HG02885 (cell line): ENCODE measurements around the gene GAMT.
"Not testable (repeated sequence)": the region's sequence is repeated elsewhere in the genome, so short reads cannot be mapped to it uniquely, and the experiment has no call there.

Experiments used
- ATAC-seq: cut with Tn5 transposase; IDR thresholded peaks from one replicate; pipeline ENCODE4 v1.9.1; 2021; ENCODE audit warnings: mild to moderate bottlenecking; ENCODE audit not compliant: unreplicated experiment, poor library complexity

The GAMT gene

DNA sequence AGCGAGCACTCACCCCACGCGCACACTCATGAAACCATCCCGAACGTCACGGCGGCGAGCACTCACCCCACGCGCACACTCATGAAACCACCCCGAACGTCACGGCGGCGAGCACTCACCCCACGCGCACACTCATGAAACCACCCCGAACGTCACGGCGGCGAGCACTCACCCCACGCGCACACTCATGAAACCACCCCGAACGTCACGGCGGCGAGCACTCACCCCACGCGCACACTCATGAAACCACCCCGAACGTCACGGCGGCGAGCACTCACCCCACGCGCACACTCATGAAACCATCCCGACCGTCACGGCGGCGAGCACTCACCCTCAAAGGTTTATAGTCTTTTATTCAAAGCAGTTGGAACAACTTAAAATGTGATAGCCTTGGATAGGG is 18.7 kb upstream of the GAMT start:
- not testable (repeated sequence) for ATAC-seq

DNA sequence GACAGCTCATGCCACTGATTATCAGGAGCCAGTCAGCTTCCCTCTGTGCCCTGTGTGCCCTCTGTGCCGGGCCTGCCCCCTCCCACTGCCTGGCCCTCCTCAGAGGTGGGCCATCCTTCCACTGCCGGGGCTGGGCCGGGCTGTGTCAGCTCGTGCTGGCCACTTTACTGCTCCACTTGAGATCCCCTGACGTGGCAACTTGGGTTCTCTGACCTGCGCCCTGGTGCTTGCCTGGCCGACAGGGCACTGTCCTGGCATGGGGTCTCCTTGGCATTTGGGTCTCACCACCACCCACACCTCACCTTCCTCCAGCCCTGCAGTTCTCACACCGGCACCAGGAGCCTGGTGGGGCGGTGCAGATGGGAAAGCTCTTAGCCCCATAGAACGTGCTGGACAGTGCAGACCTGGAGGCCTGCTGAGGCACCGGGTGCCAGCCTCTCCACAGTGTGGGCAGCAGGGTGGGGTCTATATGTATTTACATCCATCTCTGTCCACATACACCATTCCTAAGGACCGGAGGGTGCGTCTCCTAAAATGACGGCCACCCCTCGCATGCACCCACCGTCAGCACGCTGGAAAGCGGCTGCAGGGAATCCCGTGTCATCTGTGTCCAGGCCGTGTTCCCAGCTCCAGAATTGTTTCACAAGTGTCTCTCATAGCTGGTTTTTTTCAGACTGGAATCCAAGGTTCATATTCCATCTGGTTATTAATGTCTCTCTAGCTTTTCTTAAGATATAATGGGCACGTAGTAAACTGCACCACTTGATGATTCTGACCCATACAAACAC is 17.8 kb upstream of the GAMT start:
- no peak for ATAC-seq

DNA sequence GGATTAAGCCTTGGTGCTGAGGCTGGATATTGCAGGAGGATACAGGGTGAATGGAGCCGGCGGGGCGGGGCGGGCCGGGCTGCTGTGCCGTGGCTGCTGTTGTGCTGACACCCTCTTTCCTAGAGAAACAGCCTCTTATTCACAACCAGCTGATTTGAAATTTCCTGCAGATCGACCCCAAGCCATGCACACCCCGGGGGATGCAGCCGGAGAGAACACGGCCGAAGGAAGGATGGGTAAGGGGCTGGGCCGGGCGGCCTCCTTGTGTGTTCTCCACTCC is 17.1 kb upstream of the GAMT start:
- no peak for ATAC-seq

DNA sequence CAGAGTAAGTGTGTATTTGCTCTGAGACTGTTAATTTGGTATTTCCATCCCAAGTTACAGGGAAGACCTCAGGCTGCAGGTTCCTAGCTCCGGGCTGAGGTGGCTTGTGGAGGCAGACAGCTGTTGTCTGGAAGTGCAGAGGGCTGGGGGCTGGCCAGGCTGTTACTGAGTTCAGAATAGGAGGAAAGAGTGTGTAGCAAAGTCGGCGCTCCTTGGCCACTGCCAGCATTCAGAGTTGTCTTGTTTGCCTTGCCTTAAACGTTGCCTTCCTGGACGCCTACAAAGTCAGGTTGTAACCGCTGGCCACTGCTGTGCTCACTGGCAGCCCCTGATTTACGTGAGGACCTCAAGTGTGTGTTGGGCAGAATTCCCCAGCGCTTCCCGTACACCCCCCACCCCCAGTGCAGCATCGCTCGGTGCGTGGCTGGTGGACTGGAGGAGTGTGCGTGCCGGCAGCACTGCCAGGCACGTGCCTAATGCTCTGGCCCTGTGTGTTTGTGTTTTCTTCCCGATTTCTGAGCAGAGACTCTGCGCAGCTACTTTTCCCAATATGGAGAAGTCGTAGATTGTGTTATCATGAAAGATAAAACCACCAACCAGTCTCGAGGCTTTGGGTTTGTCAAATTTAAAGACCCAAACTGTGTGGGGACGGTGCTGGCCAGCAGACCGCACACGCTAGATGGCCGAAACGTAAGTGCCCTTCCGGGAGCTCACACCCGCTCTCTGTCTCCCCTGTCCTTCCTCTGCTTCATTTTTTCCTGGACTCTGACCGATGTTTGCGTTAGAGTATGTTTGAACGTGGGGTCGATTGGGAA is 16.5 kb upstream of the GAMT start:
- no peak for ATAC-seq

DNA sequence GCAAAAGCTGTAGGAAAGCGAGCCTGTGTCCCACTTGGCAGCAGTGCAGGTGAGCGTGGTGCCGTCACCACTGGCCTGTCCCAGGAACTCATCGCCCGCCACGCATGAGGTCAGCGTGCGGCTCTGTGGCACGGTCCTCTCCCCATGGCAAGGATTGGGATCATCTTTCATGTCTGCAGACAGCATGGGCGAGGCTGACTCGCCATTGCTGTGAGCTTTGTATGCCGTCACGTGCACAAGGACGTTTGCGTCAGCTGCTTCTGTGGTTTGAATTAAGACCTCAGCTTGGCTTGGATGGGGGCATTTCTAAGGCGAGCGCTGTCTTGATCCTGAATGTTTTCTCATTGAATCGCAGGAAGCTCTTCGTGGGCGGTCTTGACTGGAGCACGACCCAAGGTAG is 15.8 kb upstream of the GAMT start:
- no peak for ATAC-seq

DNA sequence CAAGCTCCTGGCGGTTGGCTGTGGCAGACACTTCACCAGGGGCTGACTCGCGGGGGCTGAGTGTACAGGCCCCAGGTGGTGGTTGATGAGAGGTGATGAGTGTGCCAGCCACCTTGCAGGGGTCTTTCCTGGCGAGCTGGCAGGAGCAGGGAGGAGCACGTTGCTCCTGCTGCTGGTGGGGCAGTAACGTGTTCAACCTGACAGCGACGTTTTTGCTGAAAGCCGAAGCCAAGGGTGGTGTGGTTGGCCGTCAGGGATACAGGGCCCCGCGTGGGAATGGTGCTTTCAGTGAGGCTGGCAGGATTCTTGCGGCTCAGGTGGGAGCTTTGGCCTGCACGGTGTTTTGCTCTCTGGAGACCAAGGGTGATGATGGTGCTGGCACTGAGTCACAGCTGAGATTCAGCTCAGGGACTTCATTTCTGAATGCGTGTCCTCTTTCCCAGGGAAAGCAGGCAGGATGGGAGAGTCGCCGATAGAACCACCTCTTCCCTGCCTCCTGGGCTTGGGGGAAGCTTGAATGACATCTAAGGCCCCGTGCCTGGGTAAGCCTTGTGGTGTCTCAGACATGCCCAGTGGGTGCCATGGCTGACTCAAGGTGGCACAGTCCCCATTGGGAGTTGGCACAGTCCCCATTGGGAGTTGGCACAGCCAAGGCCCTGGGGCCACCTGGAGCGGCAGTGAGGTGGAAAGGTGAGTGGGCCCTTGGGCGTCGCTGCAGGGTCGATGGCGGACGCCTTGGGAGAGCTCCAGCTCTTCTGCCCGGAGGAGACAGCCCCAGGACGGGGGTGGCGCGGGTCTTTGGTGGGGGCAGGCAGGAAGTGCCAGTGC is 14.9 kb upstream of the GAMT start:
- ATAC-seq: no peak

DNA sequence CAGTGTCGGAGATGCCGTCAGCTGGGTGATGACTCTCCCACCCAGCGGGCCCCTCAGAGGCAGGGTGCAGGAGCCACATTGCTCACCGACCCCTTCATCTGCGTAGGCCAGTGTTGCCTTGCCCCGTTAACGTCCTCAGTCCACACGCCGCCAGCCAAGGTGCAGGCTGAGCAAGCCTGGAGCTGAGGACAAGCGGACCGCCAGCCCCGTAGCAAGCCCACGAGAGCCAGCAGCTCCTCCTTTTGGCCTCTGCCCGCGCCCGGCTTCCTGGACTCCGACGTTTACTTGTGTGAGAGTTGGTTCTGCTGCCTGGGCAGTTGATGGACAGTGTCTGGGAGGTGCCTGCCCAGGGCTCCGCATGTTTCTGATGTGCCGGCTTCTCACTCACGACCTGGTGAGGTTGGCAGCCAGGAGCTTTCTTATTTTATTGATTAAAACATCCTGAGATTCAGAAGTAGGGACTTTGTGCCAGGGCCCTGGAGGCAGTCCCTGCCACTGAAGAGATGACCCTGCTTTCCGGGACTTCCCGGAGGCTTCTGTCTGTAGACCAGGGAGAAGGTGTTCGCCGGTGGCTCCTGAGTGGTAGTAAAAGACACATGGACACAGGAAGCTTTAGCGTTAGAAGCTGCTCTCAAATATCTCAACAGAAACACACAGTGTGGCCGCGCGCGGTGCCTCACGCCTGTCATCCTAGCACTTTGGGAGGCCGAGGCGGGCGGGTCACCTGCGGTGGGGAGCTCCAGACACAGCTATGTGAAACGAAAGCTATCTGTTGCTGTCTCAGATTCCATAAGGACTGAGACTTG is 11.9 kb upstream of the GAMT start:
- no peak for ATAC-seq

DNA sequence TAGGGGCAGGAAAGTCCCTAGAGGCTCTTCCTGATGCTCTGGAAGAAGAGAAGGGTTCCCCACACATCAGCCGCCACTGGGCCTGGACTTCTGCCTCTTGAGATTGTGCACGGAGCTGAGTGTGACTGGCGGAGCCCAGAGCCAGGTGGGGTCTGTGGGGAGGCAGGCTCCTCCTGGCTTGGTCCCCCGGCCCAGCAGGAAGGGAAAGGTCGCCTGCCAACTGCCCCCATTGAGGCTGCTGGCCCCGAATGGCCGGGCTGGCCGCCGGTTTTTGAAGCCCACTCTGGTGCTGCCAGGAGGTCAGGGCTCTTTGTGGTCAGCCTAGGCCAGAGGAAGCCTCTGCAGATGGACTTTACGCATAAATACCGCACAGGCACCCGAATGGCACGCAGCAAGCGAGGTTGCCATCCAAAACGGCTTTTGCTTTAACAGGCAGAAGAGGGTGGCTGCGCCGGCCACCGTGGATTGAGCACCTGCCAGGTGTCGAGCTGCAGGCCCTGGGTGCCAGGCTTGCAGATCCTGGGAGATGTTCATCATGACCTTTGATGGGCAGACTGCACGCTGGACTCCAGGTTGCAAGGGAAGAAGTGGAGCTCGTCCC is 11.1 kb upstream of the GAMT start:
- no peak for ATAC-seq

DNA sequence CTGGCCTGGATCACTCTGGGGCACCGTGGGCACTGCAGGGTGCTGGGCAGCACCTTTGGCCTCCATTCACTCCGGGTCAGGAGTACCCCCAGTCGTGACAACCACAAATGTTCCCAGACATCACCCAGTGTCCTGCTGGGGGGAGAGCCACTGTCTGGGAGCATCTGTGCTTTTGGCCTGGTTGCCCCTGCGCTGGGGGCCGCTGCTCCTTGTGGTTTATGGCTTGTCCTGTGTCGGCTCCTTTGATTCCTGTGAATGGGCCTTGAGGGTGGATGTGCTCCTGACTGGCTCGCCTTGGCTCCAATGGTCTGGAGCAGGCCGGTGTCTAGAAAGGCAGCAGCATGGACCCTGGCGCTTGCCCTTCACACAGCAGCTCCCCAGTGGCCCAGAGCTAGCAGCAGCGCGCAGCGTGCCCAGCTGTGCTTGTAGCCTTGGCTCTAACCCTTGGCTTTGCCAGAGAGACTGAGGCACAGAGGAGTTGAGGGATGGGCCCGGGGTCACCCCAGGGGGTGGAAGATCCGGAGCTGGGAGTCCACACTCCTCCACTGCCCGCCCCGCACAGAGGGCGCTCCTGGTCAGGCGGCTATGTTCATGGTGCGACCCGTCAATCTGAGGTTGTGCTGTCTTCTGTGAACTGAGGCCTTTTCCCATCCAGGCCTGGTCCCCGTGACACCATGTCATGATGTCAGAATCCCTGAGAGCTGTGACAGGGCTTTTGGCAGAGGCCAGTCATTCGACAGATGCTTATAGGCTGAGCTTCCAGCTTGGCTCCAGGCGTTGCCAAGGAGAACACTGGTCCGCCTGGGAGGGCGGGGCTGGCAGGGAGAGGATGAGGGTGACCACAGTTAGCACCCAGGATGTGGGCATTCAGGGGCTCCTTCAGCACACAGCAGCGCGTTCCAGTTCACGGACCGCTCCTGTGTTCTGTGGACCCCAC is 10.2 kb upstream of the GAMT start:
- no peak for ATAC-seq

DNA sequence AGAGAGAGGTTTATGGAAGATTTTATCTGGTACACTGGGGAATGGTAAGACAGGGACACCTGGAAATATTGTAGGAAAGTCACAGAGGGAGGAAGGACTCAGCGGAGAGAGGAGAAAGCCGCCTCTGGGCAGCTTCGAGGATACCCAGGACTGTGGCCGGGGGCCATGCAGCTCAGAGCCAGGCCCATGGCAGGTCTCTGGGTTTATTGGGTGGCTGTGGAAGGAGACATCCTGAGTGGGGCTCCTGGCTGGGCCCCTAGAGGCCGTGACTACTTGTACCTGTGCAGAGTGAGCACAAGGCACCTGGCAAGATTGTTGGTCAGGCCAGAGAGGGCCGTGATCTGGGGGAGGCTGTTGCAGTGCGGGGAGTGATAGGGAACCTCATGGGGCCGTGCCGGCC is 9.4 kb upstream of the GAMT start:
- ATAC-seq: no peak

DNA sequence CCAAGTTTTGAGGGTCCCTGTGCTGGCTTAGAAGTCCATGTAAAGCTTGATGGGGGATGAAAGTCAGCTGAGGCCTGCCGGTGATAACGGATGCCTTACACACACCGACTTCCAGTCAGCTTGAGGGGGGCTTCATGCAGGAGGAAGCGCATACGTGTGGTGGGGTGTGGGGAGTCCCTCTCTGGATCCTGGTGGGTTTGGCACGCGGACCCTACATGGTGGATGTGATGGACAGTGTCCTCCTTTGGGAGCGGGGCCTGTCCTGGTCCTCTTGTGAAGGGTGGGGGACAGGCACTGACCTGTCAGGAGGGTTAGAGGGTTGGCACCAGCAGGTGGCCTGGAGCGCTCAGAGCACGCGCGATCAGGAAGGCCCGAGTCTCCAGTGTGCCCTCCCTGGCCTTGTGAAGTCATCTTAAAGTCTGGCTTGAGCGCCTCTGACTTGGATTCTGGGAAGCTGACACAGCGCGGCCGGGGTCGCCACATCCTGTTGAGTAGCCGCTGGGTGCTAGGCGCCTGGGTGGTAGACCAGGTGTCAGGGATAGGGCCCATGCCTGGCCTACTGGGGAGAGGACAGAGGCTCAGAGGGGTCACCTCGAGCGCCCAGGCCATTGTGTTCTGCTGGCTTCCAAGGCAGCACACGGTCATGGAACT is 8.9 kb upstream of the GAMT start:
- ATAC-seq: no peak

DNA sequence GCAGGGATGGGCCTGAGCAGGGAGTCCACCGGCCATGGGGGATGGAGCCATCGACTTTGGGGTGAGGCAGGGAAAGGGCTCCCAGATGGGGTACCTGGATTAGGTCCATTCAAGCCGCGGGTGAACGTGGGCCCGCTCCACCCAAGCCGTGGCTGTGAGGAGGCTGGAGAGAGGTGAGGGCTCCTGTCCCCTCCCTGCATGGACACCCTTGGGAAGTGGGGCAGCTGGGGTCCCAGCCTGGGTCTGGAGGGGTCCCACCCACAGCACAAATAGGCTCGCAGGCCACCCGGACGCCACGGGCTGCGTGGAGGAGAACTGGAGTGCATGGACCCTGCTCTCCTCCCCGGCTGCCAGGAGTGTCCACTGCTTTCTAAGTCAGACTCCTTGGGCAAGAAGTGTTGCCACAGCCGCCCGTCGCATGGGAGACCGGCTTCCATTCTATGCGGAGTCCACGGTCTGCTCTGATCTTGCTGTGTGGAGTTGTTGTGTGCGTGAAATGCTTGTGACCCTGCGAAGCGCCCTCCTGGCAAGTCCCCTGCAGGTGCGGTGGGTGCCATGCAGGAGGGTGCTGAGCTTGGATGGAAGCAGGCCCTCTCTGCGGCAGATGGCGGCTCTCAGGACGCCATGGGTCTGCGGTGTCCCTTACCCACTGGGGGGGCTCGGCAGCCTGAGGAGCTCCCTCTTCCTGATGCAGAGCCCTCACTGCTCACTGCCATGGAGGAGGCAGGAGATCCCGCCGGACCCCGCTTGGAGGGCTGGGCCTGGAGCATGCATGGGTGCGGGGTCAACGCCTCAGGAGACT is 8.1 kb upstream of the GAMT start:
- ATAC-seq: no peak

DNA sequence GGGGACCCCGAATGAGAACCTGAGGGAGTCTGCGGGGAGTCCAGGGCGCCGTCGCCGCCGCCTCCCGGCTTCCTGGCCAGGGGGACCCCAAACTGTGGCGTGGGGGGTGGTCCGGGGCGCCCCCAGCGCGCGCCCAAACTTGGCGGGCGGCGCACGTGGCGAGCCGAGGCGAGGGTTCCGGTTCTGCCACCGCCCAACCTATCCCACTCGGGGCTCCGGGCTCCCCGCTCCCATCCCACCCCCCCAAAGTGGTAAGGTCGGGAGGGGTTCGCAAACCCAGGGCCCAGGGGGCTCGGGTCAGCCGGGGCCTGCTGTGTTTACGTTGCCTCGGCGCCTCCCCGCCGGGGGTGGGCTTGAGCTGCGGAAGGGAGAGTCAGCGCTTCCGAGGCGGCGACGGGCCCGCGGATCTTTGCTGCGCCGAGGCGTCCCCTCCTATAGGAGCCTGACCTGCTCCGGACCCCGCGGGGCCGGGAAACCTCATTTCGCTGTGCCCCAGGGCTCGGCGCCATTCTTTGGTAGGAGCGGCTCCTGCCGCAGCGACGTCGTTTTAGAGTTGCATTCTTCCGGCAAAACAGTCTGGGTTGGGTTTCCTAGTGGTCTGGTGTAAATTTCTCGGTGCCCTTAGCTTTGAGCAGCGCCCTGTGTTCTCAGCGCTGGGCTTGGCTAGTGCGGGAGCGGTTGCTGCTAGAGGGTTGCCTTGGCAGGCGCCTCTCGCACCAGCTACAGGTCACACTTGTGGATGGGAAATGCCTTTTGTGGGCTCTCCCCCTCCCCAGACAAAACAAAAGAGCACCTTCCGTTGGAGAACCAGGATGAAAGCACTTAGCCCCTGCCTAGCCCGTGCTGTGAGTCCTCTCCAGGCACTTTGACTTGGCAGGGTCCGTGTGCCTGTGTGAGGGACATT is 7.2 kb upstream of the GAMT start:
- no peak for ATAC-seq

DNA sequence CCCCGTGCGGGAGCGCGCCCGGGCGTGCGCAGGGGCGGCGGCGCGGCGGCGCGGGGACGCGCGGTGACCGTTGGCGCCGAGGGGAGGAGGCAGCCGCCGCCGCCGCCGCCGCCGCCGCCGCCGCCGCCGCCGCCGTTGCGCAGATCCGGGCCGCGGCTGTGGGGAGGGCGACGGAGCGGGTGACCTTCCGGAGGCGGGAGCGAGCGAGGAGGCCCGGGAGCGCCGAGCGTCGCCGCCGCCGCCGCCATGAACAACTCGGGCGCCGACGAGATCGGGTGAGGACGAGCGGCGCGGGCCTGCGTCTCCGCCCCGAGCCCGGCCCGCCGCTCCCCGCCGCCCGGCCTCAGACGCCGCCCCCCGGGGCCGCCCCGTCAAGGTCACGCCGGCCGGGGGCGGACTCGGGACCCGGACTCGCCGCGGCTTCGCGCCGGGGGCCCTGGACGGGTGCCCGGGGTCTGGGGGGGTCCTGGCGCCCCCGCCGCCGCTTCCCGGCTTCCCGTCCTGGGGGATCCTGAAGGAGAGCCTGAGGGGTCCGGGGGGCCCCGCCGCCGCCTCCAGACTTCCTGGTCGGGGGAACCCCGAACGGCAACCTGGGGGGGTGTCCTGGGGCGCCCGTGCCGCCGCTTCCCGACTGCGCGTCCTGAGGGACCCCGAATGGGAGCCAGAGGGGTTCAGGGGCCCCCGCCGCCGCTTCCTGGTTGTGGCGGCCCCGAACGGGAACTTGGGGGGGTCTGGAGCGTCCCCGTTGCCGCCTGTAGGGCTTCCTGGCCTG is 6.4 kb upstream of the GAMT start, which contains the start of gene DAZAP1:
TSS of gene DAZAP1 (plus strand) at position 59 of the 772 bp plus-strand sequence. CDS start at position 247, 188 bp downstream.
- peak; percentile 32 for ATAC-seq

DNA sequence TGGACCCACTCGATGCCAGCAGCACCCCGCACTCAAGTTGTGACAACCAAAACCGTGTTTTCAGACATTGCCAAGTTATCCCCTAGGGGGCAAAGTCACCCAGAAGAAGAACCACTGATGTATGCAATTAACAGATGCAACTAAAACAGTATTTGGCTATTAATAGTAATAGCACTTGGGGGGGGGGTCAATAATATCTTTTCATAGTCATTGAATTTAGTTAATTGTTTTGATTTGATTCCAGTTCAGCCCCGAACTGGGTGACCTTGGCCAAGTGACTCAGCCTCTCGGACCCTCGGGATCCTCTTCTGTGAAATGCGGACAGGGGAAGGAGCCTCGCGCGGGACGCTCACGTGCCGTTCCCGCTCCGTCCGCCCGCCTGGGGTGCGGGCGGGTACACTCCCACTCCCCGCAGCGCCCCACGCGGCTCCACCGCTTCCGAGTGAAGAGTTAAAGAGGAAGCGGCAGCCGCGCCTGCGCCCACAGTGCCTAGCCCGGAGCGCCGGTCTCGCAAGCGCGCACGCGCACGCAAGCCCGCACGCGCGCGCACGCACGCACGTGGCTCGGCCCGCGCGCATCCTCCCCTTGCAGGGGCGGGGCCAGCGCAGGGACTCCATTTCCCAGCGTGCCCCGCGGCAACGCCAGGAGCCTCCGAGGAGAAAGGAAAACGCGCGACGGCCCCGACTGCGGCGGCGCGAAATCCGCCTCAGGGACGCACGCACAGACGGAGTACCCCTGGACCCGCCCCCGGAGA is 5.6 kb upstream of the GAMT start:
- ATAC-seq: peak; percentile 81
